Omental fat pad (tissue), 4 donors: ENCODE results near the gene UGDH. TPM values are rescaled to one million over a fixed set of nuclear protein-coding genes. Genes with fewer than 3 reads are reported as not detected.

Experiments used
- ATAC-seq: fragments of 150-250 bp; one replicate; pipeline ENCODE4 v1.9.1; 2016; ENCODE audit warnings: mild to moderate bottlenecking, moderate library complexity; ENCODE audit not compliant: low FRiP score
- DNase-seq: peaks from one replicate; pipeline ENCODE4 v3.0.0-alpha.2; 2019; ENCODE audit warnings: low spot score
- CTCF ChIP-seq, 3 donors: fragments of 450-650 bp; IDR thresholded peaks; one replicate each; pipeline ENCODE4 v1.5.1; 2016 to 2017; ENCODE audit warnings: antibody characterized with exemption in 3 of 3, mild to moderate bottlenecking in 3 of 3, moderate library complexity in 2 of 3
- total RNA-seq, 4 donors: library from RNA; depleted of rRNA; stranded (reverse); fragments of >200 nt; gene quantifications; one replicate each; pipeline ENCODE4 v1.1.0, GENCODE V29; 2016

The UGDH gene
- total RNA-seq, 4 donors from 2014 or later, result 60.1 to 653 (median 148) TPM

DNA sequence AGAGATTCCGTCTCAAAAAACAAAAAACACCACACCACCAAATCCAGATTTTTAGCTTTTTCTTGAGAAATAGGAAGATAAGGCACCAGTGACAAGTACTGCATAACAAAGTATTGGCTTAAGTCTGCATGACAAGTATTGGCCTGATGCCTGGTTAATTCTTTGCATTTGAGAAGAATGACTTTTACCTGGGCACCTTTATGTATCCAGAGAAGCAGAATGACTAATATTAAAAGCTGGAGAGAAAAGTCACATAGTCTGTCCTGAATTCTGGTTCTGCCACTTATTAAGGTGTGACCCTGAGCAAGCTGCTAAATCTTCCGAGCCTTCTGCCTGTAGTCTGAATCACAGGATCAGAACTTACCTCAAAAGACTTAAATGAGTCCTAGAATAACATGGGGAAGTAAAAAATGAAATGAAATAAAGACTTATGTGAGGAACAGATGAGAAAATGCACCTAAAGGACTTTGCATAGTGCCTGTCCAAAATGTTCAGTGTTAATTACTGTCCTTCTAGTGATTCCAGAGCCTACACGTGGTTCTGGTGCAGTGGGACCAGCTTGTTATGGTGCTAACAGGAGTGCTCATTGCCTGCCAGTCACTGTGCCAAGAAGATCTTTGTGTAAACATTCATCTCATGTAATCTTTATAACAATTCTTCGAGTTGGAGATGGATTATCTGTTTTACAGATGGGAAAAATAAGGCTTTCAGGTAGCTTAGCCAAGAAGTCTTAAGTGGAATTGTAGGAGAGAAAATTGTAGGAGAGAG is 31.6 kb downstream of the UGDH start:
- ATAC-seq (no peak), DNase-seq (no peak)
- no peak for TF ChIP-seq CTCF (IDR thresholded peaks at IDR 0.05)

DNA sequence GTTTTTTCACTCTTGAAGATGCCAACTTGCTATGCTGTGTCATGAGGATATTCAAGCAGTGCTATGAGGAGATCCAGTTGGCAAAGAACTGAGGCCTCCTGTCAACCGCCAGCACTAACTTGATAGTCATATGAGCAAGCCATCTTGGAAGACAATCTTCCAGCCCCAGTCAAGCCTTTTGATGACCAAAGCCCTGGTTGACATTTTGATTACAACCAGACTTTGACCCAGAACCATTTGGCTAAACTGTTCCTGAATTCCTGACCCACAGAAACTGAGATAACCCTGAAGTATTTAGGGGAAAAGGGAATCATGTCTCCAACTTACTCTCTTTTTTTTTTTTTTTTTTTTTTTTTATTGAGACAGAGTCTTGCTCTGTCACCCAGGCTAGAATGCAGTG is 32.9 kb downstream of the UGDH start:
- DNase-seq (no peak), ATAC-seq (no peak)
- TF ChIP-seq CTCF (IDR thresholded peaks at IDR 0.05), result no peak

DNA sequence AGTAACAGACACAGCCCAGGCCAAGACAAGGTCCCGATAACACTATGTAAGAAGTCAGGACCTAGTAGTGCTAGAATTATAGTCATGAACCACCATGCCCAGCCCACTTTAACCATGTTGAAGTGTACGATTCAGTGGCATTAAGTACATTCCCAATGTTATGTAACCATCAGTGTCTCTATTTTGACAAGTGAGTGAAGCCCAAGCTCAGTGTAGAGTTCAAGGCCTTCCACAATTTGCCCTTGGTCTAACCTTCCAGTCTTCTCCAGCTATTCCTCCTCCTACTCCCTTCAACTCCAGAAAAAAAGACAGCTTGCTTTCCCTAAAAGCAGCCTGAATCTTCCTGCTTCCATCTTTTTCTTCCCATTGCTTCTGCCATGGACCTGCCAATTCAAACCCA is 36.9 kb downstream of the UGDH start:
- no peak for DNase-seq
- ATAC-seq, result no peak
- TF ChIP-seq CTCF (IDR thresholded peaks at IDR 0.05), result no peak

- DNase-seq (no peak), ATAC-seq (no peak)
- TF ChIP-seq CTCF (IDR thresholded peaks at IDR 0.05), result no peak
Observed at GRCh38 chr4:39486221-39486804, 40.9 kb downstream of the UGDH start.

GRCh38 chr4:39484582-39485272 is 42.5 kb downstream of the UGDH start:
- DNase-seq (no peak), ATAC-seq (no peak)
- no peak for TF ChIP-seq CTCF (IDR thresholded peaks at IDR 0.05)

DNA sequence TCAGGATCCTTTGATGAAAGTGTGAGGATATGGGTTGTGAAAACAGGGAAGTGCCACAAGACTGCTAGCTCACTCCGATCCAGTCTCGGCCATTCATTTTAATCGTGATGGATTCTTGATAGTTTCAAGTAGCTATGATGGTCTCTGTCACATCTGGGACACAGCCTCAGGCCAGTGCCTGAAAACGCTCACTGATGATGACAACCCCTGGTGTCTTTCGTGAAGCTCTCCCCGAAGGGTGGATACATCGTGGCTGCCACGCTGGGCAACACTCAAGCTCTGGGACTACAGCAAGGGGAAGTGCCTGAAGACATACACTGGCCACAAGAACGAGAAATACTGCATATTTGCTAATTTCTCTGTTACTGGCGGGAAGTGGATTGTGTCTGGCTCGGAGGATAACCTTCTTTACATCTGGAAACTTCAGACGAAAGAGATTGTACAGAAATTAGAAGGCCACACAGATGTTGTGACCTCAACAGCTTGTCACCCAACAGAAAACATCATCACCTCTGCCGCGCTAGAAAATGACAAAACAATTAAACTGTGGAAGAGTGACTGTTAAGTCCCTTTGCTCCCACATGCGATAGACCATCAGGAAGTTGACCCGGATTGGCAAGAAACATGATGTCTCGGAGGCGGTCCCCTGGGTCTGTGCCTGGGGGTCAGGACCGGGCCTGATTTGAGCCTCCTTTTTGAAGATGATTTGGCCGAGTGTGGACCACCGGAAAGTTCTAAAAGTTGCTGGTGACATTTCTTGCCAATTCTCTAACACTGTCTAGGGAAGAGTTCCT is 46.1 kb downstream of the UGDH start:
- ATAC-seq, result no peak
- DNase-seq, result no peak
- no peak for TF ChIP-seq CTCF (IDR thresholded peaks at IDR 0.05)
